C4-2B (cell line): ENCODE data around the gene RNF112.

Source experiments
- H3K27ac ChIP-seq: fragments of 450-650 bp; 2 replicates; pipeline ENCODE4 v1.5.1; 2017
- ZFX ChIP-seq: fragments of 450-650 bp; IDR thresholded peaks from 2 replicates; pipeline ENCODE4 v1.6.1; 2017
- TF ChIP-seq, protein P1 (sequence below): fragments of 450-650 bp; conservative IDR thresholded peaks from 2 replicates; pipeline ENCODE4 v1.5.1; 2017; ENCODE audit warnings: mild to moderate bottlenecking

Gene RNF112

DNA sequence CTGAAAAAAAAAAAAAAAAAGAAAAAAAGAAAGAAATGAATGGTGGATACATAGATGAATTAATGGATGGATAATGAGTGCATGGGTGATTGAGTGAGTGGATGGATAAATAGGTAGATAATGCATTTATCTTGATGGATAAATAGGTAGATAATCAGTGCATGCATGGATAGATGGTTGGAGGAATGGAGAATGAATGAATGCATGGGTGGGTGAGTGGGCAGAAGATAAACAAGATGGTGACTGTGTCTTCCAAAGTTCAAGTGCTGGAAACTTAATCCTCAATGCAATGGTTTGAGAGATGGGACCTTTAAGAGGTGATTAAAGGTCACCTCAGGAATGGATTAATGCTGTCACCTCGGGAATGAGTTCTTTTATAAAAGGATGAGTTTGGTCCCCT, 6.8 kb upstream of the RNF112 start:
- no peak overlapping the region for H3K27ac ChIP-seq
- TF ChIP-seq, protein P1, sequence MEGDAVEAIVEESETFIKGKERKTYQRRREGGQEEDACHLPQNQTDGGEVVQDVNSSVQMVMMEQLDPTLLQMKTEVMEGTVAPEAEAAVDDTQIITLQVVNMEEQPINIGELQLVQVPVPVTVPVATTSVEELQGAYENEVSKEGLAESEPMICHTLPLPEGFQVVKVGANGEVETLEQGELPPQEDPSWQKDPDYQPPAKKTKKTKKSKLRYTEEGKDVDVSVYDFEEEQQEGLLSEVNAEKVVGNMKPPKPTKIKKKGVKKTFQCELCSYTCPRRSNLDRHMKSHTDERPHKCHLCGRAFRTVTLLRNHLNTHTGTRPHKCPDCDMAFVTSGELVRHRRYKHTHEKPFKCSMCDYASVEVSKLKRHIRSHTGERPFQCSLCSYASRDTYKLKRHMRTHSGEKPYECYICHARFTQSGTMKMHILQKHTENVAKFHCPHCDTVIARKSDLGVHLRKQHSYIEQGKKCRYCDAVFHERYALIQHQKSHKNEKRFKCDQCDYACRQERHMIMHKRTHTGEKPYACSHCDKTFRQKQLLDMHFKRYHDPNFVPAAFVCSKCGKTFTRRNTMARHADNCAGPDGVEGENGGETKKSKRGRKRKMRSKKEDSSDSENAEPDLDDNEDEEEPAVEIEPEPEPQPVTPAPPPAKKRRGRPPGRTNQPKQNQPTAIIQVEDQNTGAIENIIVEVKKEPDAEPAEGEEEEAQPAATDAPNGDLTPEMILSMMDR = no peak
- TF ChIP-seq ZFX = no peak

DNA sequence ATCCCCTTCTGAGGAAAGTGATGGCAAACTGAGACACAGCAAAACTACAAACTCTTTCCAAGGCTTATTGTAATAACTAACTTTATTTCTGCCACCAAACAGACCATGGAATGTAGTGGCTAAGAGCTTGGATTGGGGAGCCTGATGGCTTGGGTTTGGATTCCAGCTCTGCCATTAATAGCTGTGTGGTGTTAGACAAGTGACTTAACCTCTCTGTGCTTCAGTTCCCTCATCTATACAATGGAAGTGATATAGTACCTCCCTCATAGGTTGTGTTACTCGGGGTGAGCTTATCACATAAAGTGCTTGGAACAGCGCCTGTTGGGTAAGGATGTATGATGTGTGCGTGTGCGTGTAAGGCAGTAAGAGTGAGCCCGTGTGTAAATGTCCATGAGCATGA, 5.9 kb upstream of the RNF112 start:
- TF ChIP-seq, protein P1 = no peak
- TF ChIP-seq ZFX = no peak
- H3K27ac ChIP-seq = no peak overlapping the region

DNA sequence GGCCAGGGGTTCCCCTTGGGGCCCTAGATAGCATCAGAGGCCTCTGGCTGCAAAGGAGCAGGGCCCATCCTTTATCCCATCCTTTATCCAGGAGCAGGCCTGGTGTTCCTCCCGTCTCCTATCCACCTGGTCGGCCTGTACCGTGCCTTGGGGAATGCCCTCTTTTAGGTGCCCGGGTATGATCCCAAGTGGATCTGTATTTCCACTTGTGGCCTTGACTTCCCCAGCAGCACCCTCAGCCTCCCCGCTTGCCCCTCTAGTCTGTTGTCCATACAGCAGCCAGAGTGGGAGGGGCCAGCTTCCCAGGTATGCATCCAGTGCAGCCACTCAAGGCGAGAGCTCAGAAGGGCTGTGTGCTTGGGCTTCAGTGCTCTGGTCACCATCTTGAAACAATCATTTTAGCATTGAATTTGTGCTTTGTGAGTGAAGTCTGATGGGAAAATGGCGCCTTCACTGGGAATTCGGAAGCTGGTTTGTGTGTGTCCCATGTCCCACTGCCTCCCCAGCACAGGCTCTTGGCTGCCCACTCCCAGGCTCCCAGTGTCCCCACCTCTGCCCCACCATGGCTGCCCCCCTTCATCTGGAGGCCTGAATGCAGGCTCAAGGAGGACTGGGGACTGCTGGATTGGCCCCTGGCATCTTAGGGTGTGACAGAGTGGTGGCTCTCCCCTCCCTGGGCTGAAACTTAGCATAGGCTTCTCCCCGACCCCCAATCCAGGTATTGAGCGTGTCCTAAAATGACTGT, 3.3 kb upstream of the RNF112 start:
- TF ChIP-seq, protein P1 = no peak
- TF ChIP-seq ZFX = no peak
- H3K27ac ChIP-seq = no peak overlapping the region

DNA sequence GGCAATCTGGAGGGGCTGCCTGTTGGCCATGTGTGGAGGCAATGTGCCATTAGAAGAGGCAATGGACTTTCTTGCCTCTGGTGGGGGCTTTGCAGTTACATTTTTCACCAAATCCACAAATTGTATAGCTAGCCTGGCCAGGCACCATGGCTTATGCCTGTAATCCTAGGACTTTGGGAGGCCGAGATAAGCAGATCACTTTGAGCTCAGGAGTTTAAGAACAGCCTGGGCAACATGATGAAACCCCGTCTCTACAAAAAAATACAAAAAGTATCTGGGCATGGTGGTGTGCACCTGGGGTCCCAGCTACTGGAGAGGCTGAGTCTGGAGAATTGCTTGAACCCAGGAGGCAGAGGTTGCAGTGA, 2.7 kb upstream of the RNF112 start:
- no peak for TF ChIP-seq ZFX
- TF ChIP-seq, protein P1 = no peak

DNA sequence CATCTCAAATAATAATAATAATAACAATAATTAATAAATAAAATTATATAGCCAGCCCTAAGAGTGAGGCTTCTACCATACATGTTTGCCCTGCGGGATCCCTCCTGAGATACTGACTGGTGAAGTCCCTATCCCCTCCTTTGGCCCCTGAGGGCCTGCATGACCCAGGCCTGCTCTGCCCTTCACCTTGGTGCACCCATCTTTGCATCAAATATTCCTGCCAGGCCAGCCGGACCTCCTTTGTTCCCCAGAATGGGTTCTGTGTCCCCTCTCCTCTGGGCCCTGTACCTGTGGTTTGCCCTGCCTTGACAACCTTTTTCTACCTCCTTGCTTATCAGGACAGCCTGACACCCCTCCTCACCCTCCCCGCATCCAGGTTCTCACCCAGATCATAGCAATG, 2.0 kb upstream of the RNF112 start:
- TF ChIP-seq ZFX = no peak
- TF ChIP-seq, protein P1 = no peak
- no peak overlapping the region for H3K27ac ChIP-seq

More for the DNA sequence above, 2.7 kb upstream of the RNF112 start:
- H3K27ac ChIP-seq = no peak overlapping the region

DNA sequence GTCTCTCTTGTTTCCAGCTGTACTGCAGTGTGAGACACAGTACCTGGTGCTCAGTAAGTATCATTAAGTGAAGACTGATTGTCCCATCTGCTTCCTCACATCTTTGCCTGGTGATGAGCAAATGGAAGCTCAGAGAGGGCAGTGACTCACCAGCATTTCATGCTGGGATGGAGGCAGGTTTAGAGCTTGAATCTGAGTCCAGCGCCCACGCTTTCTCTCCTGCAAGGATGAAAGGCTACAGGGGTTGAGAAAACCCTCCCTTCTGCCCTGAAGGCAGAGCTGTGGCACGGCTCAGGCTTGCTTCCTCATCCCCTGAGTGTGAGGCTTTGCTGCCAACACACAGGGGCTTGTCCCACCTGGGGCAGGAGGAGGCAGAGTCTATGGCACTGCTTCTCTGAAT, 1.5 kb upstream of the RNF112 start:
- TF ChIP-seq, protein P1 = no peak
- TF ChIP-seq ZFX = no peak
- H3K27ac ChIP-seq = no peak overlapping the region

DNA sequence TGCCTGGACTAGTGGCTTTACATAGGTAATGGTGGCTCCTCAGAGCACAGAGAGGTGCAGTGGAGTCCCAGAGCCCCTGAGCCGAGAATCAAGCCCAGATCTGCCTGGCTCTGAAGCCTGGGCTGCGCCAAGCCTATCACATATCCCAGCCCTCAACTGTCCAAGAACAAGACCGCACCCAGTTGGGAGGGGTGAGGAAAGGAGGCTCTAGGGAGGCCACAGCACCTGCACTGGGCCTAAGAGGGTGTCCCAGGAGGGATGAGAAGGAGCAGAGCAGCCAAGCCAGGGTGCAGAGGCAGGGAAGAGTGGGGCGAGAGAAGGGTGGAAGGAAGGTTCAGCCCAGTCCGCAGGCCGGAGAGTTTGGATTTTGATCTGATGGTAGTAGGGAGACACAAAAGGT, 941 bp upstream of the RNF112 start:
- H3K27ac ChIP-seq = no peak overlapping the region
- no peak for TF ChIP-seq ZFX
- TF ChIP-seq, protein P1 = no peak
